H1 (cell line): ENCODE data around the gene FBXO38.

ENCODE experiments used
- BACH1 ChIP-seq: IDR thresholded peaks from 2 replicates; pipeline ENCODE4 v1.6.1; 2012; ENCODE audit warnings: low read length, improper control_type of control experiment
- EP300 ChIP-seq, 2 experiments: IDR thresholded peaks; 1 replicate in 1 of 2; 2 replicates in 1 of 2; pipeline ENCODE4 v1.6.1; 2011 to 2012; ENCODE audit warnings: low read depth in 2 of 2, low read length in 2 of 2, mild to moderate bottlenecking in 2 of 2, borderline replicate concordance in 1 of 2, inconsistent platforms in 1 of 2, moderate library complexity in 1 of 2
- EZH2 ChIP-seq: fragments of 200-600 bp; sonication (generic); IDR thresholded peaks from 2 replicates; pipeline ENCODE4 v1.7.1; 2012; ENCODE audit warnings: low read depth, mild to moderate bottlenecking, moderate library complexity, low read length, inconsistent platforms; ENCODE audit not compliant: severe bottlenecking
- GABPA ChIP-seq: IDR thresholded peaks from 2 replicates; pipeline ENCODE4 v1.6.1; 2011; ENCODE audit warnings: mild to moderate bottlenecking, low read length, moderate library complexity, borderline replicate concordance; ENCODE audit not compliant: insufficient read depth
- NRF1 ChIP-seq: IDR thresholded peaks from 2 replicates; pipeline ENCODE4 v1.6.1; 2011; ENCODE audit warnings: mild to moderate bottlenecking, low read depth, low read length, improper control_type of control experiment
- POLR2A ChIP-seq, 2 experiments: IDR thresholded peaks; 1 replicate in 1 of 2; 2 replicates in 1 of 2; pipeline ENCODE4 v1.6.1; 2011; ENCODE audit warnings: low read depth in 2 of 2, low read length in 2 of 2, mild to moderate bottlenecking in 2 of 2; ENCODE audit errors: control extremely low read depth in 1 of 2
- SIN3A ChIP-seq, 2 experiments: IDR thresholded peaks in 1 of 2; conservative IDR thresholded peaks in 1 of 2; 2 replicates each; pipeline ENCODE4 v1.6.1; 2011 to 2012; ENCODE audit warnings: low read length in 2 of 2, improper control_type of control experiment in 1 of 2, low read depth in 1 of 2, mild to moderate bottlenecking in 1 of 2
- TF ChIP-seq, protein P1 (sequence below), 3 experiments: IDR thresholded peaks; 1 replicate in 2 of 3; 2 replicates in 1 of 3; pipeline versions ENCODE4 v1.5.1 to v1.6.1; 2011; ENCODE audit warnings: low read length in 3 of 3, mild to moderate bottlenecking in 3 of 3, inconsistent platforms in 2 of 3, low read depth in 1 of 3, moderate library complexity in 1 of 3; ENCODE audit not compliant: insufficient read depth in 1 of 3; ENCODE audit errors: control extremely low read depth in 1 of 3
- TF ChIP-seq, protein P2 (sequence below): IDR thresholded peaks from 2 replicates; pipeline ENCODE4 v1.6.1; 2012; ENCODE audit warnings: inconsistent platforms

DNA sequence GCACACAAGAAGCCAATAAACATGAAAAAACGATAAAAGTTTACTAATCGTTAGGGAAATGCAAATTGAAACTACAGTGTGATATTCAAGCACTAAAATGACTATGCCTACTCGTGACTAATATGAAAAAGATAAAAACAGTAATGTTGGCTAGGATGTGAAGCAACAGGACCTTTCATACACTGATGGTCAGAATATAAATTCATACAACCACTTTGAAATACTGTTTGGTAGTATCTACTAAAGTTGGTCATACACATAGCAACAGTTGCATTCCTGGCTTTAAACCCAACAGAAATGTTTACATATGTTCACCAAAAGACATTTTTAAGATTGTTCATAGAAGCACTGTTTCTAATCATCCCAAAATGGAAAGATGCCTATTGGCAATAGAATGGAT is 24.3 kb downstream of the FBXO38 start:
- TF ChIP-seq NRF1 (no peak), POLR2A (IDR thresholded peaks at IDR 0.05; ENCODE audit: control extremely low read depth in 1 of 2, low read depth in 2 of 2, low read length in 2 of 2) (no peak), EP300 (IDR thresholded peaks at IDR 0.05; ENCODE audit: borderline replicate concordance in 1 of 2, low read depth in 2 of 2, low read length in 2 of 2) (no peak), BACH1 (no peak), SIN3A (conservative IDR thresholded peaks at IDR 0.05 in 1 of 2, IDR thresholded peaks at IDR 0.05 in 1 of 2; ENCODE audit: low read depth in 1 of 2, low read length in 2 of 2) (no peak), EZH2 (no peak), GABPA (no peak)
- TF ChIP-seq, protein P1, sequence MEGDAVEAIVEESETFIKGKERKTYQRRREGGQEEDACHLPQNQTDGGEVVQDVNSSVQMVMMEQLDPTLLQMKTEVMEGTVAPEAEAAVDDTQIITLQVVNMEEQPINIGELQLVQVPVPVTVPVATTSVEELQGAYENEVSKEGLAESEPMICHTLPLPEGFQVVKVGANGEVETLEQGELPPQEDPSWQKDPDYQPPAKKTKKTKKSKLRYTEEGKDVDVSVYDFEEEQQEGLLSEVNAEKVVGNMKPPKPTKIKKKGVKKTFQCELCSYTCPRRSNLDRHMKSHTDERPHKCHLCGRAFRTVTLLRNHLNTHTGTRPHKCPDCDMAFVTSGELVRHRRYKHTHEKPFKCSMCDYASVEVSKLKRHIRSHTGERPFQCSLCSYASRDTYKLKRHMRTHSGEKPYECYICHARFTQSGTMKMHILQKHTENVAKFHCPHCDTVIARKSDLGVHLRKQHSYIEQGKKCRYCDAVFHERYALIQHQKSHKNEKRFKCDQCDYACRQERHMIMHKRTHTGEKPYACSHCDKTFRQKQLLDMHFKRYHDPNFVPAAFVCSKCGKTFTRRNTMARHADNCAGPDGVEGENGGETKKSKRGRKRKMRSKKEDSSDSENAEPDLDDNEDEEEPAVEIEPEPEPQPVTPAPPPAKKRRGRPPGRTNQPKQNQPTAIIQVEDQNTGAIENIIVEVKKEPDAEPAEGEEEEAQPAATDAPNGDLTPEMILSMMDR (IDR thresholded peaks at IDR 0.05; ENCODE audit: control extremely low read depth in 1 of 3, insufficient read depth in 1 of 3, low read depth in 1 of 3, low read length in 3 of 3) = no peak
- TF ChIP-seq, protein P2, sequence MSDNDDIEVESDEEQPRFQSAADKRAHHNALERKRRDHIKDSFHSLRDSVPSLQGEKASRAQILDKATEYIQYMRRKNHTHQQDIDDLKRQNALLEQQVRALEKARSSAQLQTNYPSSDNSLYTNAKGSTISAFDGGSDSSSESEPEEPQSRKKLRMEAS = no peak
